Mononuclear cell (primary cell): ENCODE data around the gene PFKP. TPM values are rescaled to one million over a fixed set of nuclear protein-coding genes. Genes with fewer than 3 reads are reported as not detected.
A peak's percentile ranks its signal among the peaks of the same experiment; 100 is the strongest.
"Not testable (repeated sequence)": the region's sequence is repeated elsewhere in the genome, so short reads cannot be mapped to it uniquely, and the experiment has no call there.

Experiments
- H3K27me3 ChIP-seq: 2 replicates; pipeline ENCODE4 v1.6.0; 2011; ENCODE audit warnings: low read length, control low read depth; ENCODE audit not compliant: insufficient read depth
- H3K4me1 ChIP-seq: 2 replicates; pipeline ENCODE4 v1.5.1; 2011; ENCODE audit warnings: mild to moderate bottlenecking, low read length, control low read depth; ENCODE audit not compliant: insufficient read depth
- H3K4me3 ChIP-seq: 2 replicates; pipeline ENCODE4 v1.5.1; 2011; ENCODE audit warnings: mild to moderate bottlenecking, low read length, moderate library complexity
- H3K9me3 ChIP-seq: 2 replicates; pipeline ENCODE4 v1.5.1; 2011; ENCODE audit warnings: low read depth, mild to moderate bottlenecking, control low read depth, low read length
- total RNA-seq: library from RNA; depleted of rRNA; stranded (reverse); fragments of >200 nt; gene quantifications from one replicate; pipeline ENCODE4 v1.2.3, GENCODE V29; 2012

The PFKP gene
- total RNA-seq, 1 donor: 23.1 TPM

DNA sequence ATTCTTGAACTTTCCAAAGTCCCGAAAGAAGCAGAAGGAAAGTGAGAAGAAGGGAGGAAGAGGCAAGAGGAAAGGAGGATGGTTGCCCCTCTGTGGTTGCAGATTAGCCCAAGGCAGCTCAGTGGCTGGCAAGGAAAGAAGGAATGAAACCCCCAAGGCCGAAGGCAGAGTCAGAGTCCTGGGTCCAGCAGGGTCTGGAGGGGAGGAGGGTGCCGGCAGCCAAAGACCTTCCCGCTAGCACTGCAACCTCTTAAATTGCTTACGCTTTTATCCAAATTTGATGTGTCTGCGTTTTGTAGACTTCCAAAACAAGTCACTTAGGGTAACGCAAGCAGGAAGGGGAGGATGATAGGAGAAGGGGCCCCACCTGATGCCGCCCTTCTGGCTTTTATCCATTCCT lies 7.4 kb upstream of the PFKP start:
- Histone ChIP-seq H3K4me3 (no peak overlapping the region), H3K27me3 (no peaks in the 10 kb centered on the region), H3K9me3 (no peaks in the 10 kb centered on the region), H3K4me1 (no peaks in the 10 kb centered on the region)

DNA sequence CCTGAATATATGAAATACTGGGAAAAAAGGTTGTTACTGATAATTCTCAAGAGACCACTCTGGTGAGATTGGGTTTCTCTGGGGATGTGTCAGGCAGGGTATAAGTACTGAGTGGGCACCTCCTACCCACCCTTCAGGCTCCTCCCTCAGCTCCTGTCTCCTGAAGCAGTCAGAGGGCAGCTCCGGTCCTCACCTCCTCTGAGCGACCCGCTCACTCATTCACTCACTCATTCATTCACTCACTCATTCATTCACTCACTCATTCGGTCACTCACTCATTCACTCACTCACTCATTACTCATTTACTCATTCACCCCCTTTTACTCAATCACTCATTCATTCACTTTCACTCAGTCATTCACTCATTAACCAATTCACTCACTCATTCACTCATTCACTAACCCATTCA lies 6.9 kb upstream of the PFKP start:
- no peaks in the 10 kb centered on the region for H3K27me3 ChIP-seq
- no peaks in the 10 kb centered on the region for H3K9me3 ChIP-seq
- H3K4me3 ChIP-seq: no peak overlapping the region
- H3K4me1 ChIP-seq: no peaks in the 10 kb centered on the region

DNA sequence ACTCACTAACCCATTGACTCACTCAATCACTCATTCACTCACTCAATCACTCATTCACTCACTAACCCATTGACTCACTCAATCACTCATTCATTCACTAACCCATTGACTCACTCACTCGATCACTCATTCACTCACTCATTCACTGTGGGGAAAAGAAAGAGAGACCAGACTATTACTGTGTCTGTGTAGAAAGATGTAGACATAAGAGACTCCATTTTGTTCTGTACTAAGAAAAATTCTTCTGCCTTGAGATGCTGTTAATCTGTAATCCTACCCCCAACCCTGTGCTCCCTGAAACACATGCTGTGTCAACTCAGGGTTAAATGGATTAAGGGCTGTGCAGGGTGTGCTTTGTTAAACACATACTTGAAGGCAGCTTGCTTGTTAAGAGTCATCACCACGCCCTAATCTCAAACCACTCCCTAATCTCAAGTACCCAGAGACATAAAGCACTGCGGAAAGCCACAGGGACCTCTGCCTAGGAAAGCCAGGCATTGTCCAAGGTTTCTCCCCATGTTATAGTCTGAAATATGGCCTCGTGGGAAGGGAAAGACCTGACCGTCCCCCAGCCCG lies 5.9 kb upstream of the PFKP start:
- H3K9me3 ChIP-seq, H3K4me1 ChIP-seq, H3K27me3 ChIP-seq, H3K4me3 ChIP-seq: not testable (repeated sequence)

DNA sequence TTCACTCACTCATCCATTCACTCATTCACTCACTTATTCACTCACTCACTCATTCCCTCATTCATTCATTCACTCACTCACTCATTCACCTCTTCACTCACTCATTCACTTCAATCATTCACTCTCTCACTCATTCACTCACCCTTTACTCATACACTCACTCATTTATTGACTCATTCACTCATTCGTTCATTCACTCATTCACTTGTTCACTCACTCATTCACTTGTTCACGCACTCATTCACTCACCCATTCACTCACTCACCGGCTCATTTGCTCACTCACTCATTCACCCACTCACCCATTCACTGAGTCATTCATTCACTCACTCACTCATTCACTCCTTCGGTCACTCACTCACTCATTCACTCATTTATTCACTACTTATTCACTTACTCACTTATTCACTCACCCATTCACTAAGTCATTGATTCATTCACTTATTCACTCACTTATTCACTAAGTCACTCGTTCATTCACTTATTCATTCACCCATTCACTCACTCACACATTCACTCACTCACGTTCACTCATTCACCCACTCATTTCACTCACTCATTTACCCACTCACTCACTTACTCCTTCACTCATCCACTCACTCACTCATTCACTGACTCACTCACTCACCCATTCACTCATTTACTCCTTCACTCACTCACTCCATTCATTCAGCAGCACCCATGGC lies 4.7 kb upstream of the PFKP start:
- H3K9me3 ChIP-seq: no peaks in the 10 kb centered on the region
- peaks cover 3% of the 10 kb centered on the region for H3K4me1 ChIP-seq
- no peak overlapping the region for H3K4me3 ChIP-seq
- H3K27me3 ChIP-seq: no peaks in the 10 kb centered on the region

DNA sequence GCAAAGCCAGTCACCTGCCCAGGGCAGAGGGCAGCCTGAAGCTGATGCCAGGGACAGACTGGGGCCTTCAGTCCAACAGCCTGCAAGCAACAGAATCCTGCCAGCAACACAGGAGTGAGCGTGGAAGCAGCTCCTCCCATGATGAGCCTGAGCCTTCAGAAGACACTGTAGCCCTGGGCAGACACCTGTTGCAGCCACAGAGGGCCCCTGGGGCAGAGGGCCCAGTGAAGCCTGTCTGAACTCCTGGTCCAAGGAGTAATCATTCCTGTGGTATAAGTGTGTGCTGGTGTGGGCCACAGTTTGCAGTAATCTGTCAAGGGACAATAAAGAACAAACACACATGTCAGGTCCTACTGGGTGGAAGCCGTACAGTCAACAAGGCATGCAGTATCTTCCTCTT lies 2.9 kb upstream of the PFKP start:
- no peaks in the 10 kb centered on the region for H3K9me3 ChIP-seq
- no peaks in the 10 kb centered on the region for H3K27me3 ChIP-seq
- no peak overlapping the region for H3K4me3 ChIP-seq
- peaks cover 8% of the 10 kb centered on the region for H3K4me1 ChIP-seq

DNA sequence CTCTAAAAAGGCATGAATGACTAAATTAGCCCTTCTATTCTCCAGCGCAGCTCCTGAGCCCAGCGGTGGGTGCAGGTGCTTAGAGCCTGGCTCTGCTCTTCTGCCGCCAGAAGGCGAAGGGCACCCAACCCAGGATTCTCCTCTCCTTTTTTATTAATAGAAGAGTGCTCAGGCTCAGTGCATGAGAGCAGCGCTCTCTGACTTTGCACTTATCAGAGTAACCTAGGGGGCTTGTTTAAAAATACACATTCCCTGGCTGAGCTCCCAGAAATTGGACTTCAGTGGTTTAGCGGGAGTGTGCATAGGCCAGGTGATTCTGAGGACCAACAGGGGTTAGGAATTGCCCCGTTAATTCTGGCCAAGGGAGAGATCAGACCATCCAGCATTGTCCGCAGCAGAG lies 1.7 kb upstream of the PFKP start:
- H3K4me1 ChIP-seq: peaks cover 14% of the 10 kb centered on the region
- H3K27me3 ChIP-seq: no peaks in the 10 kb centered on the region
- H3K4me3 ChIP-seq: no peak overlapping the region
- H3K9me3 ChIP-seq: no peaks in the 10 kb centered on the region

DNA sequence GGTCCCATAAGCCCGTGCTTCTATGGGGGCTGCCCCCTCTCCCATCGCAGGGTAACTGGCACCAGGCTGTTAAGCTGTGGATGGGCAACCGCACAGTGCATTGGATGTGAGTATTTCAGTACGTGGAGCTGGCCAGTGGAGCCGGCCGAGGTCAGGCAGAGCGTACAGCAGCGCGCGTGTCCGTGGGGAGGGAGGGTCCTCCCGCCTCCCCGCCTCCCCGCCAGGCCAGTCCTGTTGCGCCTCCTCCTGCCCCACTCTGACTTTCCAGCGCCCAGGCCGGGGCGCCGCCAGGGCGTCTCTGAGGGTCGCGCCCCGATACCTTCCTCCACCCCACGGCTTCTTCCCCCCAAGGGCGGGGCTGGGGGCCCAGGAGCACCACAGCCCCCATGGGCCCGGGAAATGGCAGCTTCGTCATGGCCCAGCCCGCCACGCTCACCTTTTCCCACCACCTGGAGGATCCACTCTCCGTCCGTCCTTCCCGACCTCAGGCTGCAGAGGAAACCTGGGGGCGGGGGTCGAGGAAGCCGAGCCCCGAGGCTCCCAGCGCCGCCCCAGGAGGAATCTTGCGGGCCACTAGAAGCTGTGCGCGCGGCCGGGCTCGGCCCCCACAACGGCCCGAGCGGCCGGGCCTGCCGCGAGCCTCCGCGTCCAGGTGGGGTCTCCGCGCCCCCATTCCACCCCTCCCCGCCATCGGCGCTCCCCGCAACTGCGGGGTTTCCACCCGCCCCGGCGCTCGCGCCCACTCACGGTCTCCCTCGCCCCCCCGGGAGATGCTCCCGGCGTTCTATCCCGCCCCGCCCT lies 831 bp upstream of the PFKP start:
- Histone ChIP-seq H3K9me3 (no peaks in the 10 kb centered on the region), H3K4me1 (peaks cover 14% of the 10 kb centered on the region), H3K27me3 (no peaks in the 10 kb centered on the region), H3K4me3 (no peak overlapping the region)

DNA sequence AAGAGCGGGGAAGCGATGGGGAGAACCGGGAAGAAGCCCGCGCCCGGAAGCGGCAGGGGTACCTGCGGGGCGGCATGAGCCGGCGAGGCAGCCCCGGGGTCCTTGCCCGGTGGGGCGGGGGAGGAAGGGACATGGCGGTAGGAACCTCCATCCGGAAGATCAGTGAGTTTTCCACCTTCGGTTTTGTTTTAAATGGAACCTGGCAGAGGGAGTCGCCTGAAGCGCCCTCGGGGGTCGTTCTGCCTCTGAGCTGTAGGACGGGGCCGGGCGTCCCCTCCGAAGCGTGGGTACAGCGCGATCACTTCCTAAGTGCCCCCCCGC lies 471 bp downstream of the PFKP start:
- Histone ChIP-seq H3K4me1 (peaks cover 14% of the 10 kb centered on the region), H3K27me3 (no peaks in the 10 kb centered on the region), H3K4me3 (peak overlapping the region; percentile 69), H3K9me3 (no peaks in the 10 kb centered on the region)

DNA sequence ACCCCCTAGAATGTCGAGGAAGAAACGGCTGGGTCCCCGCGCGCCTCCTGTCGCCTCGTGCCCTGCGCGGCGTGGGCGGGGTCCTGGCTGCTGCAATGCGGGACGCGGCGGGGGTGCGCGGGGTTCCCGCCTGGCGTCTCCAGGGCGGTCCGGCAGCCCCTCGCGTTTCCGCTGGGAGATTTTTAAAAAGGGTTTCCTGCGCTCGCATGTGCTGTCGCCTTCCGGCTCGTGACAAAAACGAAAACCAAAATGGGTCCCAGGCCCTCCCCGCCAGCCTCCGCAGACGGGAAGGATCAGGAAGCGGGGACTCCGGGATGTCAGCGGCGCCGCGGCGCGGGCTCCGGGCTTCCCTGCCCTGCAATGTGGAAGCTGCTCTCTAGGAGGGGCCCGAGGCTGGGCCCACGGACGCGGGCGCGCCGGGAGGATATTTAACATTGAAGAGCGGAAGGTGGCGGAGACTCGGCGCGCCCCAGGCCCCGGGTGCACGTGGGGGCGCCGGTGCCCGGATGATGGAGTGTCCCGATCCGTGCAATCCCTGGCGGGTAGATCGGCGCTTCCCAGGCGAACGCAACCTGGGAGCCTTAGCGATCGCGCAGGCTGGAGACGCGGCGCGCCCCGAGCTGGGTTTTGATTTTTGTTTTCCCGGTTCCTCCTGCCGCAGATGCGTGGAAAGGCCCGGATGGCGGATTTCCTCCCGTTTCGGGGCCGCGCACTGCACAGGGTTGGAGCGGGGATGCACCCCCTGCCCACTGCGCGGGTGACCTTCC lies 1.0 kb downstream of the PFKP start:
- H3K27me3 ChIP-seq: no peaks in the 10 kb centered on the region
- no peaks in the 10 kb centered on the region for H3K9me3 ChIP-seq
- H3K4me1 ChIP-seq: peaks cover 14% of the 10 kb centered on the region
- peak overlapping the region; percentile 69 for H3K4me3 ChIP-seq

DNA sequence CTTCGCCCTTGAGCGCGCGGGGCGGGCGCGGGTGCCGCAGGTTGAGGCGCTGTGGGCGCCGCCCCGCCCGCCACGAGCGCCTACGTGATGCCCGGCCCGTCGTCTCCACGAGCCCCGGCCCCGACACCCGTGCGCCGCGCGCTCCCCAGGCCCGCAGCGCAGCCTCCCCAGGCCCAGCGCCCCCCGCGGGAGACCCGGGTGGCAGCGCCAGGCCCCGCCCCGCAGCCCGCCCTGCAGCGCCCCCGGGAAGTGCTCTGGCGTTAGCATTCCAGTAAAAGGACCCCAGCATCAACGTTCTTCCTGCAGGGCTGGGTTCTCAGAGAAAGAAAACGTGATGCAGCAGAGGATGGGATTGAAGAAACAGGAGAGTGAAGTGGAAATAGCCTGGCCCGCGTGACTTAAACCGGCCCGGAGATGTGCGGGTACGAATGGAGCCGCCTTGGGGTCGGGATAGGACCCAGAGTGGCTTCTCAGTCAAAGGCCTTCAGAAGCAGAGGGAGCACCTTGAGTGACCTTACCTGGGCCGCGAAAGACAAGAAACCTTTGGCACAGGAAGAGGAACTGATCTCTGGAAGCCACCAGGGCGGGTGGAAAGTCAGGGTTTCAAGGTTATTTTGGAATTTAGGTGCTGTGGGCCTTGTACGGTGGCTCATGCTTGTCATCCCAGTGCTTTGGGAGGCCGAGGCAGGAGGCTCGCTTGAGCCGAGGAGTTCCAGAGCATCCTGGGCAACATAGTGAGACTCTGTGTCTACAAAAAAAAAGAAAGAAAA lies 1.8 kb downstream of the PFKP start:
- peak overlapping the region; percentile 69 for H3K4me3 ChIP-seq
- H3K27me3 ChIP-seq: no peaks in the 10 kb centered on the region
- no peaks in the 10 kb centered on the region for H3K9me3 ChIP-seq
- H3K4me1 ChIP-seq: peaks cover 14% of the 10 kb centered on the region

DNA sequence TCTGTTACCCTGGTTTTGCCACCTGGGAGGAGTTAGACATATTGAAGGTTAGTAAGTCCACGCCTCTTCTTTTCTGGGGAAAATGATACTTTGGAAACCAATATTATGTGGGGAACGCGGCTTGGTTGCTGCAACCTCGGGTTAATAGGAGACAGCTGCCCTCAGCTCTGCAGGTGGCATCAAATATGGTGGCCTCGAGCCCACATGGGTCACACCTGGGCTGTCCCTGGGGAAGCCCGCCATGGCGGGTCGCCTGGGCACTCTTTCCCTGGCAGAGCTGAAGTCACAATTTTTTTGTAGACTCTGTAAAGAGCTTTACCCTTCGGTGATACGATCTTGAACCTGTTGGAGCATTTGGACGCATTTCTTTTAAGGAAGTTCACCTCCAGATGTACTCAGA lies 2.5 kb downstream of the PFKP start:
- Histone ChIP-seq H3K9me3 (no peaks in the 10 kb centered on the region), H3K4me1 (peaks cover 14% of the 10 kb centered on the region), H3K4me3 (no peak overlapping the region), H3K27me3 (no peaks in the 10 kb centered on the region)

DNA sequence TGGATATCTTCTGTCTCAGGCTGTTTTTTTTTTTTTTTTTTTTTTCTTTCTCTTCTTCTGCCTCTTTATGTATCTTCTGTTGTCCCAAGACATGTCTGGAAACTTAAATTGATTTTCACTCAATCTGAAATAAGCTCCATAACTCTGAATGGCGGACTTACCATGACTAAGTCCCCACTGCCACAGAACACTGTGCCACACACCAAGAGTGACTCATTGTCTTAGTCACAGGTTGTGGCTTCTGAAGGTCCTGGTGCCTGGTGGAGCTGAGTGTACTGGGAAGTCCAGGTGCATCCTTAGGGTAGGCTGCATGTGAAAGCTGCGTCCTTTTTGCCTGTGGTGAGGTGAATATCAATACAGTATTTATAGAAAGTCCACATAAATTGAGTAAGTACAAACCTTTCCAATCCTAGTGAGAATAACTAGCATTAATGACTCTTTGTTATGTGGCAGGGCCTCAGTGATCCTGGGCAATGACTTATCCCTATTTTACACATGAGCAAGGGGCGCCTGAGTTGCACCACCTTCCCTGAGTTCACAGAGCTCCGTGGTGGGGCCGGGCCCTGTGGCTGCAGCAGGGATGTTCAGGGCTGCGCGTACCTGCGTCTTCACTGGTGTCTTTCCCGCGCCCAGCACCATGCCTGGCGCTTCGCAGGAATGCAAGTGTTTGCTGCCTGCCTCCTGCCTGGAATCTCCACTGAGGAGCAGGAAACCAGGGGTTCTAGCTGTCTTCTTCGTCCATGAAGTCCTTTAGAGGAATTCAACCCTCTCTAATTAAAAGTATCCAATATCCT lies 4.3 kb downstream of the PFKP start:
- Histone ChIP-seq H3K4me1 (peaks cover 13% of the 10 kb centered on the region), H3K4me3 (no peak overlapping the region), H3K27me3 (no peaks in the 10 kb centered on the region), H3K9me3 (no peaks in the 10 kb centered on the region)

DNA sequence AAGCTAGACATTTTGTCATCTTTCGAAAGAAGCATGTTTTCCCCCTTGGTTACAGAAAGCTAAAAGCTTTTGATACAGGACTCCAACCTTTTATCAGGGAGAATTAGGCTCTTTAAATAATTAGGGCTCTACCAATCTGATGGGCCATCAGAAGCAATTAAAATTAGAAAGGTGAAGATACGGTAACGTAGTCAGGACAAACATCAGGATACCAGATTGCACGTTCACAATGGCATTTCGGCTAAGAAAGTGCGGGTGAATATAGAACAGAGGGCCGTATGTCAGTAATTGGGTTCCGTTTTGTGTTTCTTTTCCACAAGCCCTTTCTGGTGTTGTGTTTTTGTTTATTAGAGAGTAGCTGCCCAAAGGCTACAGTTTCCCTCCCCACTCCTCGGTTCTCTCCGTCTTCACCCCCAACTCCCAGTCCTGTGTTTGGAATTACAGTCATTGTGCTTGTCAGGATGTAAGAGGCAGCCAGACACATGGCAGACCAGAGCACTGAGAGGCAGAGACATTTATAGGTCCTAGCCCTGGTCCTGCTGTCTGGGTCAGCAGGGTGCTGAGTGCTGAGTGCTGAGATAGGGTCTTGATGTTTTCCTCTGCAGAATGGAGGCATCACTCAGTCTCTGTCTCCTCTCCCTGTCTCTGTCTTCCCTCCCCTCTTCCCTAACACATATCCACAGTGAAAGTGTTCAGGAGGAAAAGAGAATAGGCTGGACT lies 5.5 kb downstream of the PFKP start:
- Histone ChIP-seq H3K4me3 (no peak overlapping the region), H3K27me3 (no peaks in the 10 kb centered on the region), H3K4me1 (peaks cover 11% of the 10 kb centered on the region), H3K9me3 (no peaks in the 10 kb centered on the region)
